NT2/D1 (cell line): ENCODE results near the gene DMAC2L.

Experiments
- SUZ12 ChIP-seq: IDR thresholded peaks from 2 replicates; pipeline ENCODE4 v1.6.1; 2011; ENCODE audit not compliant: insufficient read length, insufficient read depth; ENCODE audit errors: extremely low read depth
- ZNF274 ChIP-seq: IDR thresholded peaks from 2 replicates; pipeline ENCODE4 v1.6.1; 2011; ENCODE audit warnings: mild to moderate bottlenecking, low read depth, low read length

- TF ChIP-seq SUZ12 (no peak), ZNF274 (no peak)
Measured at GRCh38 chr14:50363714-50364111, 51.6 kb downstream of the DMAC2L start.
